ENCODE data around the gene MKNK2.
A peak's percentile ranks its signal among the peaks of the same experiment; 100 is the strongest.
"Not testable (repeated sequence)": the region's sequence is repeated elsewhere in the genome, so short reads cannot be mapped to it uniquely, and the experiment has no call there.

The MKNK2 gene

DNA sequence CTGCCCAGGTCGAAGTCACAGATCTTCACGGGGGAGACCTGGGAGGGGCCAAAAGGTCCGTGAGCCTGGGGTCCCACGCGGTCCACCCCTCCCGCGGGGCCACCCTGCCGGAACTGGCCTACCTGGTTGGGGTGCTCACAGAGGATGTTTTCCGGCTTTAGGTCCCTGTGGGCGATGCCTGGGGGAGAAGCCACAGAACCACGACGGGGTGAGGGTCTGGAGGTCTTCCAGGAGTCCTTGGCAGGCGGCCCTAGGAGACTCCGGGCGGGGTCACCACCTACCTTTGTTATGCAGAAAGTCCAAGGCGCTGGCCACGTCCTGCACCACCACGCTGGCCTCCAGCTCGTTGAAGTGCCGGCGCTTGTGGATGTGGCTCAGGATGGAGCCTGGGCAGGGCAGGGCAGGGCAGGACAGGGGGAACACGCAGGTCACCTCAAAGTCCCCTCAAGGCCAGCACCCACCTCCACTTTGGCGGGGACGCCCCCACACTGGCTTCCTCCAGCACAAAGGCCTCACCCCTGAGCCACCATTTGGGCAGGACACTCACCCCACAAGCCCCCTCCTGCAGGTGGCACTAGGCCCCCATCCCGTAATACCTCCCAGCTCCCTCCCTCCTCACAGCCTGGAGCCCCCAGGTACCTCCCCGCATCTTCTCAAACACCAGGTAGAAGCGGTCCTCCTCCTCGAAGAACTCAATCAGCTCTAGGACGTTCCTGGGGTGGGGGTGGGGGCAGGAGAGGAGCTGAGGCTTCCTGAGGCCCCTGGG, 8.4 kb downstream of the MKNK2 start:
- no peak for DNase-seq

DNA sequence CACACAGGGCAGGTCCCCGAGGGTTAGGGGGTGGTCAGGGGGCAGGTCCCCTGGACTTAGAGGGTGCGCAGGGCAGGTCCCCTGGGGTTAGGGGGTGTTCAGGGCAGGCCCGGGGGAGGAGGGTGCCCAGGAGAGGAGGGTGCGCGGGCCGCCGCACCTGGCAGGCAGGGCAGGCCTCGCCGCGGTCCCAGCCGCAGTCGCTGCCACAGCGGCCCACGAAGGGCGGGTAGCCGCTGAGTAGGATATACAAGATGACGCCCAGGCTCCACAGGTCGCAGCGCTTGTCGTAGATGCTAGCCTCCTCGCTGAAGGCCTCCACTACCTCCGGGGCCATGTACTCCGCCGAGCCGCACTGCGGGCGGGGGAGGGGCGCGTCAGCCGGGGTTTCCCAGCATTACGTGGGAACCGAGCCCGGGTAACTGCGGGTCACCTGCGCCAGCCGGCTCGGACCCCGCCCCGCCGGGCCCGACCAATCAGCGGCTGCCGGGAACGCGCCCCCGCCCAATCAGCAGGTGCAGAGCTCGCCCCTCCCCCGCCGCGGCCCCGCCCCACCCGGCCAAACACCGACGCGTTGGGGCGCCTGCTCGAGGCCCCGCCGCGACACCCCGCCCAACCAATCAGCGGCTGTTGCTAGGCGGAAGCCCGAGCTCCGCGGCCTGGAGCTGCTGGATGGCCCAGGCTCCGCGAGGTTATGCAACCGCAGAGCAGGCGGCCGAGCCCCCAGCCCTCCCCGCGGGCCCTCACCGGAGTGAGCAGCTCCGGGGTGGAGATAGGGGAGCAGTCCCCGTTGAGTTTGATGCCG, 9.2 kb downstream of the MKNK2 start:
- peak; percentile 99 for DNase-seq

DNA sequence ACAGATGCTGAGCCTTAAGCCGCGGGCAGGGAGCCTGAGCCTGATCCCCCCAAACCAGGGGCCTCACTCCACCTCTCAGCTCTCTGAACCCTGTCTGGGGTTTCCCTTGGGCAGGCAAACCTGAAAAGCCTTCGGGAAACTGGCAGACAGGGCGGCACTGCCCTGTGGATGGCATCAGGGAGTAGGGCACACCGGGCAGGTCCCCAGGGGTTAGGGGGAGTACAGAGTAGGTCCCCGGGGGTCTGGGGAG, 9.7 kb downstream of the MKNK2 start:
- DNase-seq: no peak

DNA sequence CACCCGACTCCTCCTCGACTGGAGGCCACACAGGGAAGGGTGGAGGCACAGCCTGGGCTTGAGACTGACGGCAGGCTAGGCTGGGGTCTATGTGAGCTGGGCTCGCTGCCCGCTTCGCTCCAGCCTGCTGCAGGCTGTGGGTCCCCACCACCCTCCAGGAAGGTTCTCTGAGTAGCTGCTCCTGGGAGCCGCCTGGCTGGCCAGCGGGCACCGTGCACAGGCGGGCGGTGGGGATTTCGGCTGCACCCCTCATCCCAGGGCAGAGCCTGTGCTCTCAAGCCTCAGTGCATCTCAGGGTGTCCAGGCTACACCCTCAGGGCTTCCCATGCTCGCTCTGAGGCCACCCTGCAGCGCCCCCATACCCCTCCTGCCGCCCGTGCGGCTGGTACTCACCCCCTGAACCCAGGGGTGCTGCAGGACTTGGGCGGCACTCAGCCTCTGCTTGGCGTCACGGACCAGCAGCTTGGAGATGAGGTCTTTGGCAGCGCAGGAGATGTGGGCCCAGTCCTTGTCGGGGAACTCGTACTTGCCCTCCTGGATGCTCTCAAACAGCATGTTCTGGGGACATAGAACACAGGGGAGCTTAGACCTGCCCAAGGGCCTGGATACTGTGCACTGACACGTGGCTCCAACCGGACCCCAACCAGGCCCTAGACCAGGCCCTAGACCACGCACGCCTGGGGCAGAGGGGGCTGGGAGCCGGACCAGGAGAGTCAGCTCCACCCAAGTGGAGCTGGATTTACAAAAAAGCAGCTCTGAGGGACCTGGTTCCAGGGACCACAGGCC, 10.2 kb downstream of the MKNK2 start:
- no peak for DNase-seq

DNA sequence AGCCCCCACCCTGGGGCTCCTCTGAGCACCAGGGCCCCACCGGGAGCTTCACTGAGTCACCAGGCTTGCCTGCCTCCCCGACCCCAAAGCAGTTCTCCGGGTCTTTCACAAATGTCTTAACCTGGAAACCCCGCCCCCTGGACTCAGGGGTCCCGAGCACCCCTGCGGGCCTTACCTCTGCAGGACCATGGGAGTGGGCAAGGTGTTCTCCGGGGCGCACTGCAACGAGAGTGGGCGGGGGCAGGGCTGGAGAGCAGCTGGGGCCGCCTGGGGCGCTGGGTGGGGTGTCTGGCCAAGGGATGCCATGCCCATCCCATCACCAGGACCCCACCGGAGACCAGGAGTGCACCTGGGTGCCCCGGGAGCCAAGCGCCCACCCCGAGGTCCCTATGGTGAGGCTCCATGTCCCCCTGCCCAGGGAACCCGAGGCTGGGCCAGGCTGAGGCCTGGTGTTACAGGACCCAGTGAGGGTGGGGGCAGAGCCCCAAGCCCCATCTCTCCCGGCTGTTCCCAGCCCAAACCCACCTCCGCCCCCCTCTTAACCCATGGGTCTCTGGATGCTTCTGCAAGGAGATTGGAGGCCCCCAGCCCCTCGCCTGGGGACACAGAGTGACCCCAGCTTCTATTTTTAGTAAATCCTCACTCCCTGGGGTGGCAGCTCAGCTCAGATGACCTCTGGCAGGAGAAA, 10.9 kb downstream of the MKNK2 start:
- DNase-seq: no peak

DNA sequence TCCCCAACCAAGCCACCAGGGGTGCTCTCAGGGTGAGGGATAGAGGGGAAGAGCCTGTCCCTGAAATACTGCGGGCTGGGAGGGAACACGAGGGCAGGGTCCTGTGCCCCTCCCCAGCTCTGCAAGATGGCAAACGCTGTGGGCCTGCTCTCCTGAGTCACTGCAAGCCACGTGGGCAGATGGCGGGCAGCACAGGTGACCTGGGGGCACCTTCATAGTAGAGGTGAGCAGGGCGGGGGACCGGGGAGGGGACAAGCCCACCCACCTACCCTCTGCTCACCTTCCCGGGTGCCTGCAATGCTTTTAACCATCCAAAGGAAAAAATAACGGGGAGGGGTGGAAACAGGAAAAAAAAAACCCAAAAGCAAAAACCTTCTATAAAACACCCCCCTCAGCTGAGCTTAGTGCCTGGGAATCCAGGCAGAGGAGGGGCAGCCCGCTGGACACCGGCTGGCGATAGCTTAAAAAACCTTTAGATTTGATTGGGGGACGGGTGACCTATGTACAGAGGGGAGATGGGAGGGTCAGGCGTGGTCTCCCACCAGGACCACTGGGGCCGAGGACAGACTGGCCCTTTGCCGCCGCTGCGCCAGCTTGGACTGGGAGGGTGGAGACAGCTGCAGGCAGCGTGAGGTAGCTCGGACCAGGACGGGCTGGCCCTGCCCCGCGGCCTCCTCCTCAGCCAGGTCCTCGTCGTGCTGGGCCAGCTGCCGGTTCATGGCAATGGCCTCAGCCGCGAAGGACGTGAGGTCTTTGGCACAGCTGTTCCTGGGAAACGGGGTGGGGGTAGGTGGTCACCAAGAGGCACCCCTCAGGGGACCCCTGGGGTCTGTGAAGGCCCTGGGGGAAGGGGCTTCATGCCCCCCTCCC, 11.7 kb downstream of the MKNK2 start:
- DNase-seq: no peak

DNA sequence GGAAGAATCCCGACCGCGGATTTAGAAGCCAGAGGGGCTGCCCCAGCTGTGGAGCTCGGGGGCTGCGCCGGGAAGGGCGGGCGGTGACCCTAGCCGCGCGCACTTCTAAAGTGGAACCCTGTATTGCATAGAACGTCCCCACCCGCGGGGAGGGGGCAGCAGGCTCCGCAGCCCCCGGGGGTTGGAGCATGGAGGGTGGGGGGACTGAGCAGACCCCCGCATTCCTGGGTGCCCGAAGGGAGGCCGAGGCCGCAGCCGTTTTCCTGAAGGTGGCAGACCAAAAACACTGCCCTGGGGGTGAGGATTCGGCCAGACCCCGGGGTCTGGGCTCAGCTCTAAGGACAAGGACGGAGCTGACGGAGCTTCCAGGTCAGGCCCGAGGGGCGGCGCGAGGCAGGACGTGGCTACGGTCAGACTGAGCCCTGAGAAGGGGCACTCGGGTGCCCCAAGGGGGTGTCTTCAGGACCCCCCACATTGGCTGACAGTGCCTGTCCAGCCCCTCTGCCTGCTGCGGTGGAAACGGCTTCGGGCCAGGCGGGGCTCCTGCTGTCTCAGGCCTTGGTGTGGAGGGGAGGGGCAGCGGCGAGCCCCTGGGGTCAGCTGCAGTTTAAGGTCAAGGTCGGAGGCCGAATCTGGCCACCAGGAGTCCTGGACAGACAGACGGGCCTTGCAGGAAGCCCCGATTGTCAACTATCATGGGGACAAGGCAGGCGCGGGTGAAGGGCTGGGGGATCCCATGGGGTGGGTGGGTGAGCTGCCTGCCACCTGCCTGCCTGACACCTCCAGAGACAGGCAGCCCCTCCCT, 12.6 kb downstream of the MKNK2 start:
- no peak for DNase-seq

DNA sequence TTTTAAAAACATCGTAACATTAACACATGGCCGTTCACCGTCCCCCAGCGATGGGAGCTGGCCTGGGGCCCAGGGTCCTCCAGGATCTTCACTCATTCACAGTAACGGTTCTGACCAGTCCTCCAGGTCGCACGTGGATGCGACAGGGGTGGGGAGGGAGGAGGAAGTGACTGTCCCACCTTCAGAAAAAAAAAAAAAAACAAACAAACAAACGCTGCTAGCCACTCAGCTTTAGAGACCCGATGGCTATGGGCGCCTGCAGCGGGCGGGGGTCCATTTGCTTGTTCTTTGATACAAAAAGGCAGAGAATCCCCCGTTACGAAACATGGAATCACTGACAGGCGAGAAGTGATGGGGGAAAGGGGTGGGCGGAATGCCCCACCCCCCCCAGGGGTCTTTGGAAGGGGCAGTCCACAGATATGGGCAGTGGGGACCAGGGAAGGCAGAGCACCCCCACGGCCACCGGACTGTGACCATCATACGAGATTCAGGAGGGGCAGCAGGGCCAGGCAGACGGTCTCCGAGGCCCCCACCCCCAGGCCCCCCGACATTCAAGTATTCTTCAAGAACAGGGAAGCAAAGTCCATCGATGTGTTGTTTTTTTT, 13.3 kb downstream of the MKNK2 start:
- DNase-seq: no peak

DNA sequence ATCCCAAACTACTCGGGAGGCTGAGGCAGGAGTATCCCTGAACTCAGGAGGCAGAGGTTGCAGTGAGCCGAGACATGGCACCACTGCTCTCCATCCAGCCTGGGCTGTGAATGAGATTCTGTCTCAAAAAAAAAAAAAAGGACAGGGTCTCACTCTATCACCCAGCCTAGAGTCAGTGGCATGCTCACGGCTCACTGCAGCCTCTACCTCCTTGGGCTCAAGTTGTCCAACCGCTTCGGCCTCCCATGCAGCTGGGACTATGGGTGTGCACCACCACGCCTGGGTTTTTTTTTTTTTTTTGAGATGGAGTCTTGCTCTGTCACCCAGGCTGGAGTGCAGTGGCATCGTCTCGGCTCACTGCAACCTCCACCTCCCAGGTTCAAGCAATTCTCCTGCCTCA, 14.6 kb downstream of the MKNK2 start:
- no peak for DNase-seq

DNA sequence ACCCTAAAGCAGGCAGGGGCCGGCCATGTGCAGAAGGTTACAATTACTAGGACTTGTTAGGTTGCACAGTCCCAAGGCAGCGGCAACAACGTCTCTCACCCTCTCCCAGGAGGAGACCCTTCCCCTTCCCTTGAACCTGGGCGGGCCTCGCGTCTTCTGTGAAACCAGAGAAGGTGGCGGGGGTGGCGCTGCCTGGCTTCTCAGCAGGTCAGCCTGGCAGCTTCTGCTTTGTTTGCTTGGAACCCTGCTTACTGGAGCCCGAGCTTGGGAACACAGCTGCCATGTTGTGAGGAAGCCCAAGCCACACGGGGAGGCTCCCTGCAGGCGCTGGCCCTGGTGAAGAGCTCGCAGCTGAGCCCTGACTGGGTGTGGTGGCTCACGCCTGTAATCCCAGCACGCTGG, 15.5 kb downstream of the MKNK2 start:
- no peak for DNase-seq

DNA sequence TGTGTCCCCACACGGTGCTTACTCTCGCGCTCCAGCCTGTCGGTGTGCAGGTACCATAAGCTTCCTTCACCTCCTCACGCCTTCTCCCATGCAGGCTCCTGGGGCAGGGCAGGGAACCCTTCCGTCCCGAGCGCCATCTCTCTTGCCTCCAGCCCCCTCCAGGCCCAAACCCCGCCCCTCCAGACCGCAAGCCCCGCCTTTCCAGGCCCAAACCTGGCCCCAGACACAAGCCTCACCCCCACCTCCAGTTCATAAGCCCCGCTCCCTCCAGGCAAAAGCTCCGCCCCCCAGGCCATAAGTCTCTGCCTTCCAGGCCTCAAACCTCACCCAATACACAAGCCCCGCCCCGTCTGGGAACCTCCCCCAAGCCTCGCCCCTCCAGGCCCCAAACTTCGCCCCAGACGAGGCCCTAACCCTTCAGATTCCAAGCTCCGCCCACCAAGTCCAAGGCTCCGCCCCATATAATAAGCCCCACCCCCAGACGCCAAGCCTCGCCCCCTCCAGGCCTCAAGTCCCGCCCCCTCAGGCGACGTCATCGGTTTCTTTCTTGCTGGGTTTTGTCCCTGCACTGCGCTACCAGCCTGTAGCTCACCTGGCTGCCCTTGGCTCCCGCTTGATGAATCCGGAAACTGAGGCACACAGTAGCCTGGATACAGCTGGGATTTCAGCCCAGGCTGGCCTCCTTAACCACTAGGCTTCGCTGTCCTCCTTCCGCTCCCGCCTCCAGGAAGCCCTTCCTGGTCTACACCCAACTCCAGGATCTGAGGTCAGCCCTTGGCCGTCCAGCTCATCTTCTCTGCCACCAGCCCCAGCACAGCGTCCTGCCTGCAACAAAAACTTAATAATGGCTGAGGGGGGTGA, 16.1 kb downstream of the MKNK2 start:
- DNase-seq: peak; percentile 48

DNA sequence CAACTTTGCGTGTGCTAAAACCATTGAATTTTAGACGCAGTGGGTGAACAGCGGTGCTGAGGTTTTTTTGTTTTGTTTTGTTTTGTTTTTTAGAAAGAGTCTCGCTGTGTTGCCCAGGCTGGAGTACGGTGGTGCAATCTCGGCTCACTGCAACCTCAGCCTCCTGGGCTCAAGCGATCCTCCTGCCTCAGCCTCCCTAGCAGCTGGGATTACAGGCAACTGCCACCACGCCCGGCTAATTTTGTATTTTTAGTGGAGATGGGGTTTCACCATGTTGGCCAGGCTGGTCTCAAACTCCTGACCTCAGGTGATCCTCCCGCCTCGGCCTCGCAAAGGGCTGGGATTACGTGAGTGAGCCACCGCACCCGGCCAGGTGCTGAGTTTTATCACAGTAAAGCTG, 16.8 kb downstream of the MKNK2 start:
- not testable (repeated sequence) for DNase-seq

DNA sequence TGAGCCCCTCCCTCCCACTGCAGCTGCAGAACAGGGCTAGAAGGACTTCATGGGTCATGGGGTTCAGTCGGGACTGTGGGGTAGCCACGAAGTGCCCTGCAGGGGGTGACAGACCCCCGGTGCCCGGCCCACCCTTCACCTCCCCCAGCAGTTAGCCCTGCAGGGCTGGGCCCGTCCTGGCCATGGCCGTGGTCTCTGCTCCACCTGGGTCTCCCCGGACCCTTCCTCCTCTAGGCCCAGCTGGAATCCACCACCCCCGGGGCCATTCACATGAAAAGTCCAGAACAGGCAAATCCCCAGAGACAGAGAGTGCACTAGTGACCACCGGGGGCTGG, 17.3 kb downstream of the MKNK2 start:
- DNase-seq: no peak

DNA sequence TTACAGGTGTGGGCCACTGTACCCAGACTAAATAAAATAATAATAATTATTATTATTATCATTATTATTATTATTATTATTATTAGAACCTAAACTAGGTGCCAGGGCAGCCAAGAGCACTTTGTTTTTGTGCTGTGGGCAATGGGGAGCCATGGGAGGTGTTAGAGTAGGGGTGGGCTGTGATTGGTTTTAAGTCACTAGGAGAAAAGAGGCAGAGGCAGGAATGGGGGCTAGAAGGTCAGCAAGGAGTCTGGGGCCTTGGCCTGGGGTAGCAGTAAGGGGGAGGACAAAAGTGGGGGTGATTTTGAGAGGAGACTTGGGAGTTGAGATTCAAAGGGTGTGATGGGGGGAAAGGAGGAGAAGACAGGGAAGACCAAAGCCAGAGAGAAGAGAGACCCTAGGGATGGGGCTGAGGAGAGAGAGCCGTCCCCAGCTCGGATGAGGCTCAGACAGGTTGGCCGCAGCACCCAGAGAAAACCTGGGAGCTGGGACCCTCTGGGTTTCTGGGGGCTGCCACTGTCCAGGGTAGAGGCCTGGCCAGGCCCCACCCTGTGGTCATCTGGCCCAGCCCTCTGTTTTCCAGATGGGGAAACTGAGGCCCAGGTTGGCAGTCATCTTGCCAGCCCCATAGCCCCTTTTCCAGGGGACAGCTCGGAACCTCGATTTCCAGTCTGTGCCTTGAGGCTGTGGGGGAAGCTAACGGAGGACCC, 17.8 kb downstream of the MKNK2 start:
- no peak for DNase-seq

DNA sequence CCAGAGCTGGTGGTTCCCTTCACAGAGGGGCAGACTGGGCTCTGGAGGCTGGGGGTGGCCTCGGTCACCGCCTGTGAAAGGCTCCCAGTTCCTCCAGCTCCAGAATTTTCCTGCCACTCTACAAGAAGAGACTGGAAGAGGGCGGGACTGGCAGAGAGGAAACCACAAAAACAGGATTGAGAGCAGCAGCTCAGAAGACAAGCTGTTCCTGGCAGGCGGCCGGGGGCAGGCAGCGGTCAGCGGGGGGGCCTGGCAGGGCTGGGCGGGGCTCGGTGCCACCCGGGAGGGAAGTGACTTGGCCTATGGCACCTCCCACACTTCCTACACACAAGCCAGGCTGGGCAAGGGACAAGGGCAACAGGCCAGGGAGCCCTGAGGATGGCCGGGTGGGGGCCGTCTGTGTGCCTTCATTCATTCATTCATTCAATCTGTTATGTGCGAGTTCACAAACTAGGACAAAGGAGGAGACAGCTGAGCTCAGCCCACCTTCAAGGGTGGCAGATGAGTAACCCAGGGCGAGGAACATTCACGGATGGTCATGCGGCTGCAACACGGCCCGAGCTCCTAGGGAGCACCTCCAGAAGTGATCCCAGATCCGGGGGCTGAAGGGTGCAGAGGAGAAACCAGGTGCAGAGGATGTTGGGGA, 18.6 kb downstream of the MKNK2 start:
- DNase-seq: no peak

DNA sequence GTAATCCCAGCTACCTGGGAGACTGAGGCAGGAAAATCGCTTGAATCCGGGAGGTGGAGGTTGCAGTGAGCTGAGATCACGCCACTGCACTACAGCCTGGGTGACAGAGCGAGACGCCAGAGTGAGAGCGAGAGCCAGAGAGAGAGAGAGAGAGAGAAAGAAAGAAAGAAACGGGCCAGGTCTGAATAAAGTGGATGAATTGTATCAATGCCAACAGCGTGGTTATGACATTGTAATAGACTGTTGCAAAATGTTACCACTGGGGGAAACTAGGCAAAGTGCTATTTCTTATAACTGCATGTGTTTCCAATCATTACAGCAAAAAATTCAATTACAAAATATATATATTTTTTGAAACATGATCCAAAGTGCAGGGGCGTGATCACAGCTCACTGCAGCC, 23.7 kb downstream of the MKNK2 start:
- DNase-seq: no peak

DNA sequence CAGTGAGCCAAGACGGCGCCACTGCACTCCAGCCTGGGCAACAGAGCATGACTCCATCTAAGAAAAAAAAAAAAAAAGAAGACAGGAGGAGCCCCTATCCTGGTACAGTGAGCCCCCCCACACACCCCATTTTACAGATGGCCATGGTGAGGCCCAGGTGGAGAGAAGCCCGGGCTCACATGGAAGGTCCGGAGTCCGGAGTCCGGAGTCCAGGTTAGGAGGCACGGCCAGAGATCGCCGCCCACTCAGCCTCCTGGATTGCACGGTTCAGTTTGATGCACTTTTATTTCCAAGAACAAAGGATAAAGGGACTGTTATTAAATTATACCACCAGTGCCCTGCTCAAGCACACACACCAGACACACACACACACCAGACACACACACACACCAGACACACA, 24.3 kb downstream of the MKNK2 start:
- no peak for DNase-seq

DNA sequence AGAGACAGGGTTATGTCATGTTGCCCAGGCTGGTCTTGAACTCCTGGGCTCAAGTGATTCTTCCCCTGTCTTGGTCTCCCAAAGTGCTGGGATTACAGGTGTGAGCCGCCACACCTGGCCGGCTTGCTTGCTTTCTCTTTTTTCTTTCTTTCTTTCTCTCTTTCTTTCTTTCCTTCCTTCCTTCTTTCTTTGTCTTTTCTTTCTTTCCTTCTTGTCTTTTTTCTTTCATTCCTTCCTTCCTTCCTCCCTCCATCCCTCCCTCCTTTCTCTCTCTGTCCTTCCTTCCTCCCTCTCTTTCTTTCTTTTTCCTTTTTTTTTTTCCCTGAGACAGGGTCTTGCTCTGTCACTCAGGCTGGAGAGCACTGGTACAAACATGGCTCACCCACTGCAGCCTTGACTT, 28.8 kb downstream of the MKNK2 start:
- DNase-seq: no peak
